Dermis microvascular lymphatic vessel endothelial cell (primary cell): ENCODE measurements around the gene SLC35F1. TPM values are rescaled to one million over a fixed set of nuclear protein-coding genes. Genes with fewer than 3 reads are reported as not detected.

Experiments
- total RNA-seq: library from RNA; depleted of rRNA; stranded (reverse); fragments of >200 nt; gene quantifications from 2 replicates; pipeline ENCODE4 v1.2.1, GENCODE V29; 2014

SLC35F1 gene
- total RNA-seq, 1 donor from 2014 or later, result under 0.01 TPM

Other genes with a start within 250 kb of the SLC35F1 start
- 11.6 and 15.8 TPM in 2 replicates for gene NUS1, start 231.8 kb upstream of the SLC35F1 start, total RNA-seq